MM.1S (cell line): ENCODE measurements around the gene MAPRE3.

Experiments used
- CTCF ChIP-seq: fragments of 300-600 bp; sonication (generic); IDR thresholded peaks from 2 replicates; pipeline ENCODE4 v1.5.1; 2016; ENCODE audit warnings: antibody characterized with exemption, low read length, mixed read lengths
- EZH2 ChIP-seq: fragments of 300-600 bp; sonication (generic); optimal IDR thresholded peaks from 2 replicates; pipeline ENCODE3; 2017; ENCODE audit warnings: low read depth, mild to moderate bottlenecking, antibody characterized with exemption, low read length, mixed read lengths
- EZH2phosphoT487 ChIP-seq: fragments of 300-600 bp; sonication (generic); IDR thresholded peaks from 2 replicates; pipeline ENCODE4 v1.6.1; 2018; ENCODE audit warnings: antibody characterized with exemption, low read length

- TF ChIP-seq CTCF (no peak), EZH2phosphoT487 (no peak), EZH2 (no peak)
Measured at GRCh38 chr2:26989156-26989555, 18.7 kb downstream of the MAPRE3 start.
